Endodermal cell (in vitro differentiated cells): ENCODE data around the gene SMNDC1. TPM values are rescaled to one million over a fixed set of nuclear protein-coding genes. Genes with fewer than 3 reads are reported as not detected.

Experiments used
- DNase-seq: peaks from one replicate; pipeline ENCODE4 v3.0.0-alpha.2; 2017
- H3K27ac ChIP-seq: 2 replicates; pipeline ENCODE4 v1.5.1; 2013; ENCODE audit warnings: mild to moderate bottlenecking, low read depth, low read length, moderate library complexity
- H3K27me3 ChIP-seq: 2 replicates; pipeline ENCODE4 v1.6.1; 2013; ENCODE audit warnings: mild to moderate bottlenecking, low read length, moderate library complexity; ENCODE audit not compliant: insufficient read depth, control insufficient read depth, poor library complexity, severe bottlenecking
- H3K36me3 ChIP-seq: 2 replicates; pipeline ENCODE4 v1.7.0; 2013; ENCODE audit warnings: mild to moderate bottlenecking, low read length, moderate library complexity; ENCODE audit not compliant: control insufficient read depth, insufficient read depth
- H3K4me1 ChIP-seq: one replicate; pipeline ENCODE4 v1.7.0; 2013; ENCODE audit warnings: low read length; ENCODE audit not compliant: control insufficient read depth, insufficient read depth
- H3K4me3 ChIP-seq: 2 replicates; pipeline ENCODE4 v1.5.1; 2013; ENCODE audit warnings: mild to moderate bottlenecking, low read length, moderate library complexity
- H3K9ac ChIP-seq: 2 replicates; pipeline ENCODE4 v1.6.1; 2013; ENCODE audit warnings: mild to moderate bottlenecking, low read length, moderate library complexity; ENCODE audit not compliant: poor library complexity, severe bottlenecking; ENCODE audit errors: extremely low read depth
- H3K9me3 ChIP-seq: 2 replicates; pipeline ENCODE4 v1.6.1; 2013; ENCODE audit warnings: mild to moderate bottlenecking, low read length, moderate library complexity; ENCODE audit not compliant: control insufficient read depth
- H3K27ac Mint-ChIP-seq: 2 replicates; pipeline ENCODE4 v1.8.0; 2020; ENCODE audit warnings: mixed read lengths
- H3K27me3 Mint-ChIP-seq: 2 replicates; pipeline ENCODE4 v1.8.0; 2021; ENCODE audit warnings: mild to moderate bottlenecking, mixed read lengths; ENCODE audit not compliant: insufficient read depth
- H3K36me3 Mint-ChIP-seq: 2 replicates; pipeline ENCODE4 v1.8.0; 2020; ENCODE audit warnings: low read depth, mixed read lengths
- H3K4me1 Mint-ChIP-seq: 2 replicates; pipeline ENCODE4 v1.8.0; 2020; ENCODE audit warnings: mixed read lengths
- H3K4me3 Mint-ChIP-seq: 2 replicates; pipeline ENCODE4 v1.8.0; 2020; ENCODE audit warnings: mild to moderate bottlenecking, moderate library complexity, mixed read lengths
- H3K9me3 Mint-ChIP-seq: 2 replicates; pipeline ENCODE4 v1.8.0; 2020; ENCODE audit warnings: mild to moderate bottlenecking, mixed read lengths
- WGBS, 2 experiments: methylation state at CpG; one replicate each; pipeline versions ENCODE4 v1.1.5 to v1.1.7; 2013; ENCODE audit warnings: missing lambda C conversion rate in 2 of 2, mixed read lengths in 1 of 2; ENCODE audit not compliant: insufficient coverage in 1 of 2, insufficient read length in 1 of 2; 5-methylcytosine and 5-hydroxymethylcytosine counted together
- total RNA-seq, 2 donors: library from RNA; stranded (reverse); fragmentation: NEBNext Ultra II Directional in 1 of 2; extraction: Animal tissue kit (Norgen Biotek cat#: 25700) in 1 of 2; gene quantifications; 2 replicates in 1 of 2; 3 replicates in 1 of 2; pipeline ENCODE4 v1.2.1, GENCODE V29; 2021
- TF ChIP-seq, protein P1 (sequence below): fragments of 200-600 bp; sonication (generic); conservative IDR thresholded peaks from 2 replicates; pipeline ENCODE4 v1.5.0; 2021; ENCODE audit warnings: antibody characterized with exemption, mild to moderate bottlenecking

SMNDC1 gene
- total RNA-seq, 2 donors from 2014 or later = 52.9 to 65.6 TPM

DNA sequence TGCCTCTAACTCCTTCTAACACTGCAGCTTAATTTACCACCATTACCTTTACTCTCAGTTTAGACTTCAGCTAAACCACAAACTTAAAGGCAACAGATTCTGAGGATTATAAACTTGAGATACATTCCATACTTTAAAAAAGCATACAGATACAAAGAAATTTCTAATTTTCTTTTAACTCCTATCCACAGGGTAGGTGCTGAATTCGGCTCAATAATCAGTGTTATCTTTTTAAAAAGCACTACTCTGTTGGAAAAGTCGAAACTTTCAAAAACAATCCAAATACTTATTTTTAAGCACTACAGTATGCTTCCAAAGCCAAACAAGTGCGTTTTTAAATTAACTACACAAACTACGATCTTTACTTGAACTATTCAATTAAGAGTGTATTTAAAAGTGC, 1.0 kb downstream of the SMNDC1 start:
- no peaks in the 10 kb centered on the region for H3K9me3 Mint-ChIP-seq
- no peaks in the 10 kb centered on the region for H3K9me3 ChIP-seq
- no peaks in the 10 kb centered on the region for H3K27me3 Mint-ChIP-seq
- peaks cover 49% of the 10 kb centered on the region for H3K36me3 ChIP-seq
- WGBS, 2 experiments = 7 to 18% methylated on average over 4 of the region's 4 CpGs
- H3K4me3 Mint-ChIP-seq = peak overlapping the region; percentile 89
- H3K27ac ChIP-seq = no peak overlapping the region
- H3K4me1 Mint-ChIP-seq = peaks cover 35% of the 10 kb centered on the region
- peak overlapping the region; percentile 96 for H3K27ac Mint-ChIP-seq
- H3K4me1 ChIP-seq = peaks cover 16% of the 10 kb centered on the region
- TF ChIP-seq, protein P1, sequence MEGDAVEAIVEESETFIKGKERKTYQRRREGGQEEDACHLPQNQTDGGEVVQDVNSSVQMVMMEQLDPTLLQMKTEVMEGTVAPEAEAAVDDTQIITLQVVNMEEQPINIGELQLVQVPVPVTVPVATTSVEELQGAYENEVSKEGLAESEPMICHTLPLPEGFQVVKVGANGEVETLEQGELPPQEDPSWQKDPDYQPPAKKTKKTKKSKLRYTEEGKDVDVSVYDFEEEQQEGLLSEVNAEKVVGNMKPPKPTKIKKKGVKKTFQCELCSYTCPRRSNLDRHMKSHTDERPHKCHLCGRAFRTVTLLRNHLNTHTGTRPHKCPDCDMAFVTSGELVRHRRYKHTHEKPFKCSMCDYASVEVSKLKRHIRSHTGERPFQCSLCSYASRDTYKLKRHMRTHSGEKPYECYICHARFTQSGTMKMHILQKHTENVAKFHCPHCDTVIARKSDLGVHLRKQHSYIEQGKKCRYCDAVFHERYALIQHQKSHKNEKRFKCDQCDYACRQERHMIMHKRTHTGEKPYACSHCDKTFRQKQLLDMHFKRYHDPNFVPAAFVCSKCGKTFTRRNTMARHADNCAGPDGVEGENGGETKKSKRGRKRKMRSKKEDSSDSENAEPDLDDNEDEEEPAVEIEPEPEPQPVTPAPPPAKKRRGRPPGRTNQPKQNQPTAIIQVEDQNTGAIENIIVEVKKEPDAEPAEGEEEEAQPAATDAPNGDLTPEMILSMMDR = no peak
- no peaks in the 10 kb centered on the region for H3K27me3 ChIP-seq
- peak overlapping the region; percentile 94 for H3K9ac ChIP-seq
- peak overlapping the region; percentile 99 for H3K4me3 ChIP-seq
- DNase-seq = no peak
- peaks cover 39% of the 10 kb centered on the region for H3K36me3 Mint-ChIP-seq

DNA sequence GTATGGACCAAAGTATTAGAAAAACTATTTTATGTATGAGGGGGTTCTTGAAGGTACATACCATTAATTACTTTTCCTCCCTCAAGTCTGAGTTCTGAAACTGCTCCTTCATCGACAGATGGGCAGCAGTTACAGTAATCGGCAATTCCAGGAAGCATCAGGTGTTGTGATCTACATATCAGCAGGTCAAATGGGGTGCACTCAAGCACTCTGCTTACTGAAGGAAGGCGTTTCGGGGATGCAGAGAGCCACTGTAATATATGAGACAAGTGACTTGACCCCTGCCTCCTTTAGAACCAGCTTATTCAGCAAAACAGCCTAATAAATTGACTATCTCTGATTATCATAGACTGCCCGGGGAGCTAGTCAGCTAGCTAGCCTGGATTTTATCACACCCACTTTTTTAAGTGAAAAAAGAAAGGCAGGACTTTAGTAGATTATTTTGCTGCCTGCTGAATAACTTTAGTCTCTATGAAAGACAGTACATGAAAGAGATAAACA, 4.2 kb downstream of the SMNDC1 start:
- Histone ChIP-seq H3K27me3 (no peaks in the 10 kb centered on the region), H3K4me3 (peak overlapping the region; percentile 99), H3K4me1 (peaks cover 18% of the 10 kb centered on the region), H3K9me3 (no peaks in the 10 kb centered on the region), H3K36me3 (peaks cover 79% of the 10 kb centered on the region), H3K27ac (no peak overlapping the region), H3K9ac (no peak overlapping the region)
- Mint-ChIP-seq H3K9me3 (no peaks in the 10 kb centered on the region), H3K27ac (no peak overlapping the region), H3K4me1 (peaks cover 31% of the 10 kb centered on the region), H3K36me3 (peaks cover 67% of the 10 kb centered on the region), H3K27me3 (no peaks in the 10 kb centered on the region), H3K4me3 (no peak overlapping the region)
- 95 to 100% methylated on average over 4 to 5 of the region's 5 CpGs for WGBS, 2 experiments
- TF ChIP-seq, protein P1 = no peak
- no peak for DNase-seq

DNA sequence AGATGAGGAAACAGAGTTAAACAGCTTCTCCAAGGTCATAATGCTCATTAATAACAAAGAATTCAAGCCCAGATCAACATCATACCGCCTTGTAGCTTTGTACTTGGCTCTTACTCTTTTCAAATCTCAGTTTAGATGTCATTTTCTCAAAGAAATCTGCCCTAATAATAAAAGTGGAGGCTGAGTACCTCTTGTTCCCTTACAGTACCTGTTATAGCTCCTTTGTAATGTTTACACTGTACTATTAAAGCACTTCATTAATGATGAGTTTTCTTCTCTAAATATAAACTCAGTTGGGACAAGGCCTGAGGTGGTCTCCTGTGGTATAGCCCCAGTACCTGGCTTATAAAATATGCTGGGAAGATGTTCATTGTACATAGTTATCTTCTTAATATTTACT, 7.8 kb downstream of the SMNDC1 start:
- peaks cover 71% of the 10 kb centered on the region for H3K36me3 Mint-ChIP-seq
- no peak overlapping the region for H3K9ac ChIP-seq
- H3K9me3 ChIP-seq = no peaks in the 10 kb centered on the region
- no peak overlapping the region for H3K4me3 Mint-ChIP-seq
- H3K36me3 ChIP-seq = peaks cover 99% of the 10 kb centered on the region
- H3K4me1 Mint-ChIP-seq = peaks cover 20% of the 10 kb centered on the region
- H3K27ac Mint-ChIP-seq = peak overlapping the region; percentile 49
- H3K9me3 Mint-ChIP-seq = no peaks in the 10 kb centered on the region
- H3K27me3 ChIP-seq = no peaks in the 10 kb centered on the region
- no peaks in the 10 kb centered on the region for H3K27me3 Mint-ChIP-seq
- no peak overlapping the region for H3K27ac ChIP-seq
- WGBS, 2 experiments = 92 to 96% methylated on average over 1 of the region's 1 CpG
- no peak for DNase-seq
- peaks cover 13% of the 10 kb centered on the region for H3K4me1 ChIP-seq
- TF ChIP-seq, protein P1 = no peak
- no peak overlapping the region for H3K4me3 ChIP-seq
